Left lung (tissue), 10 donors: ENCODE data around the gene SNED1. TPM values are rescaled to one million over a fixed set of nuclear protein-coding genes. Genes with fewer than 3 reads are reported as not detected.

Source experiments
- ATAC-seq: fragments of 200-7000 bp; cut with Tn5 transposase; one replicate; pipeline ENCODE4 v1.9.1; 2020; ENCODE audit warnings: moderate library complexity
- DNase-seq, 4 donors: peaks; one replicate each; pipeline ENCODE4 v3.0.0-alpha.2; 2013 to 2020
- H3K27ac ChIP-seq, 2 donors: fragments of 200-600 bp; sonication (generic) in 1 of 2; one replicate each; pipeline versions ENCODE4 v1.5.0 to v1.8.0; 2020 to 2021
- H3K27me3 ChIP-seq, 2 donors: fragments of 200-600 bp; sonication (generic) in 1 of 2; one replicate each; pipeline versions ENCODE4 v1.5.0 to v1.8.0; 2020 to 2021
- H3K36me3 ChIP-seq, 2 donors: fragments of 200-600 bp; sonication (generic) in 1 of 2; one replicate each; pipeline versions ENCODE4 v1.5.0 to v1.8.0; 2020 to 2021
- H3K4me1 ChIP-seq, 2 donors: fragments of 200-600 bp; one replicate each; pipeline ENCODE4 v1.8.0; 2021
- H3K4me3 ChIP-seq, 2 donors: fragments of 200-600 bp; sonication (generic) in 1 of 2; one replicate each; pipeline versions ENCODE4 v1.5.0 to v1.8.0; 2020 to 2021; ENCODE audit warnings: mild to moderate bottlenecking in 1 of 2
- H3K9me3 ChIP-seq, 2 donors: fragments of 200-600 bp; sonication (generic) in 1 of 2; one replicate each; pipeline versions ENCODE4 v1.5.0 to v1.8.0; 2020 to 2021
- intact Hi-C, 2 donors: fragments of 100-400 bp; cut with DNase I; formaldehyde crosslinking; loops; one replicate each; pipeline versions ENCODE4 v1.11.2 to v1.14.2; 2022
- polyA plus RNA-seq, 6 donors: library from polyadenylated mRNA; unstranded; fragments of 120-200 nt; gene quantifications; one replicate each; pipeline ENCODE4 v1.2.1, GENCODE V29; 2013; ENCODE audit not compliant: insufficient read length in 6 of 6
- total RNA-seq, 2 donors: library from RNA; stranded (reverse); fragmentation: NEBNext Ultra II Directional; extraction: Animal tissue kit (Norgen Biotek cat#: 25700); gene quantifications; one replicate each; pipeline ENCODE4 v1.2.1, GENCODE V29; 2021
- TF ChIP-seq, protein P1 (sequence below), 2 donors: fragments of 200-600 bp; sonication (generic) in 1 of 2; IDR thresholded peaks; one replicate each; pipeline versions ENCODE4 v1.5.0 to v1.8.0; 2021; ENCODE audit warnings: antibody characterized with exemption in 2 of 2
- donor health status: DM: no; HTN: yes; CAD: no.
- donor health status: DM: no; HTN: no; CAD: no.

SNED1 gene
- total and polyA plus RNA-seq, 8 donors, result 36.4 to 81.0 (median 54.7) TPM

DNA sequence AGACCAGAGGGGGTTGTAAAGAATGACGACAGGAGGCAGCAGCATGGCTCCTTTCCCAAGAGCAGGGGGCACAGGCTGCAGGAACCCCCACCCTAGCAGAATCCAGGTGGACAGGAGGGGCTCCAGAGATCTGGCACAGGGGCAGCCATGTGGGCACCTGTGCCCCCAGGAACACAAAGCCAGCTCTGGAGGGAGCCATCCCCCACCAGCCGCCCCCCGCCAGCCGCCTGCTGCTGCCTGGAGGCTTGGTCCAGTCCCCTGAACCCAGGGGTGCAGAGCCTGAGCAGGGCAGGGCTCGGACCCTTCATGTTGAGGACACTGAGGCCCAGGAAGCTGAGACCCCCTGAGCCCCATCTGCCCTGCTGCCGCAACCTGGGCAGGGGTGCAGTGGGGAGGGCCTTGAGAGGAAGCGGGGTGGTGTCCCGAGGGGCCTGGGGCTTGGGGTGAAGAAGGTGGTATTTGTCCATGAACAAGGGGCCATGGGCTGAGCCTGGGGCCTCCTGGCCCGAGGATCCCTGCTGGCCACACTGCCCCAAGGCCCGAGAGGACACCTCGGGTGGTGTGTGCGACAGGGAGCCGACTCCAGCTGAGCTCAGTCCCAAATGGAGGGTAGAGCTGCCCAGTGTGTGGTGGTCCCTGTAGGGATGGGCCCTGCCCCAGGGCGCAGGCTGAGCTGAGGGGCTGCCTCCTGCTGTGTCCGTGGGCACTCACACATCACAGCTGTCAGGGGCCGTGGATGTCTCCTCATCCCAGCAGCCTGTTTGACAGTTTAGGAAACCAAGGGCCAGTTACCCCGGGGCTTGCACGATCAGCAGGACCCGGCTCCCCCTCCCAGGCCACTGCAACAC is 39.8 kb upstream of the SNED1 start:
- Histone ChIP-seq H3K4me1 (peaks cover 0 to 19% of the 10 kb centered on the region in 2 donors), H3K36me3 (no peaks in the 10 kb centered on the region), H3K9me3 (no peaks in the 10 kb centered on the region), H3K4me3 (no peak overlapping the region), H3K27ac (no peak overlapping the region), H3K27me3 (peaks cover 0 to 13% of the 10 kb centered on the region in 2 donors)
- intact Hi-C loops, result no loop called here
- DNase-seq, result peak in 2 of 4 donors; percentile 31 to 71
- no peak for ATAC-seq
- TF ChIP-seq, protein P1, sequence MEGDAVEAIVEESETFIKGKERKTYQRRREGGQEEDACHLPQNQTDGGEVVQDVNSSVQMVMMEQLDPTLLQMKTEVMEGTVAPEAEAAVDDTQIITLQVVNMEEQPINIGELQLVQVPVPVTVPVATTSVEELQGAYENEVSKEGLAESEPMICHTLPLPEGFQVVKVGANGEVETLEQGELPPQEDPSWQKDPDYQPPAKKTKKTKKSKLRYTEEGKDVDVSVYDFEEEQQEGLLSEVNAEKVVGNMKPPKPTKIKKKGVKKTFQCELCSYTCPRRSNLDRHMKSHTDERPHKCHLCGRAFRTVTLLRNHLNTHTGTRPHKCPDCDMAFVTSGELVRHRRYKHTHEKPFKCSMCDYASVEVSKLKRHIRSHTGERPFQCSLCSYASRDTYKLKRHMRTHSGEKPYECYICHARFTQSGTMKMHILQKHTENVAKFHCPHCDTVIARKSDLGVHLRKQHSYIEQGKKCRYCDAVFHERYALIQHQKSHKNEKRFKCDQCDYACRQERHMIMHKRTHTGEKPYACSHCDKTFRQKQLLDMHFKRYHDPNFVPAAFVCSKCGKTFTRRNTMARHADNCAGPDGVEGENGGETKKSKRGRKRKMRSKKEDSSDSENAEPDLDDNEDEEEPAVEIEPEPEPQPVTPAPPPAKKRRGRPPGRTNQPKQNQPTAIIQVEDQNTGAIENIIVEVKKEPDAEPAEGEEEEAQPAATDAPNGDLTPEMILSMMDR (IDR thresholded peaks at IDR 0.05), result no peak

DNA sequence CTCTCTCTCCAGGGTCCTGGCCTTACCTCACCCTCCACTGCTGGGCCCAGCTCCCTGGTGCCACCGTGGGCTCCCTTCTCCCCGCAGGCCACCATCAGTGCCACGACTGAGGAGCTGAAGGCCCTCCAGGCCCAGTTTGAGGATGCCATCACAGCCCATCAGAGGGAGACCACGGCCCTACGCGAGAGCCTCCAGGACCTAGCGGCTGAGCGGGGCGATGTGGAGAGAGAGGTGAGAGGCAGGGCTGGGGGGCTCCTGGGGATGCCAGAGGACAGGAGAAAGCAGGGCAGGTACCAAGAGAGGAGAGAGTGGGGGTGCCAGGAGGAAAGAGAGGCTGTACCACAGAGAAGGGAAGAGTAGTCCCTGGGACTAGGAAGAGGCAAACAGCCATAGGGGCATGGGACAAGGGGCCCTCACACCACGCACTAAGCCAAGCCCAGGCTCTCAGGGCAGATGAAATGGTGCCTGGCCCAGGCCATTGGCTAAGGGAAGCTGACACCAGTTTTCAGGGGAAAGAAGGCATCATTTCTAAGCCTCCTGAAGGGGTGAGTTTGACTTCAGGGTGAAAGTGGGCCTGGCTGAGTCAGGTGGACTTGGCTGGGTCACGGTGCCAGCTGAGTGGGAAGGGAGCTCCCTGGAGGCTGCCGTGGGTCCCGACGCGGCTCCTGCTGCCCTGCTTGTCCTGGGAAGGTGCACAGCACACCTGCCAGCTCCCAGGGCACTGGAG is 39.0 kb upstream of the SNED1 start:
- H3K4me3 ChIP-seq, result no peak overlapping the region
- peaks cover 0 to 13% of the 10 kb centered on the region in 2 donors for H3K27me3 ChIP-seq
- TF ChIP-seq, protein P1 (IDR thresholded peaks at IDR 0.05), result no peak
- peaks cover 0 to 19% of the 10 kb centered on the region in 2 donors for H3K4me1 ChIP-seq
- H3K9me3 ChIP-seq, result no peaks in the 10 kb centered on the region
- no peak for ATAC-seq
- no peak overlapping the region for H3K27ac ChIP-seq
- peak in 2 of 4 donors; percentile 30 to 72 for DNase-seq
- intact Hi-C loops, result no loop called here
- no peaks in the 10 kb centered on the region for H3K36me3 ChIP-seq

DNA sequence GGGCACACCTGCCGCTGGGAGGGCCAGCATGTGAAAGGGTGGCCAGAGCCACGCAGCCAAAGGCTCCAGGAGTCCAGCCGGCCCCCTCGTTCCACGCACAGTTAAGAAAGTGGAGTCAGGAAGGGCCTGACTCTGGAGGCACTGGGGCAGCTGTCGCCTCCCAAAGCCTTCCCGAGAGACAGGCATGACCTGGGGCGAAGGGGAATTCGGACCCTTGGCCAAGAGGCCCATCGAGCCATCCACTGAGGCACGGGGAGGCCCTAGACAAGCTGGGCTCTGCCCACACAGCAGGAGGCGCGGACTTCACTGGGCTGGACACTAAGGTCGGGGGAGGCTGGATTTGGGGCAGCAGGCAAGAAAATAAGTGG is 38.5 kb upstream of the SNED1 start:
- ATAC-seq, result no peak
- peak in 2 of 4 donors; percentile 31 to 73 for DNase-seq
- TF ChIP-seq, protein P1 (IDR thresholded peaks at IDR 0.05), result no peak
- intact Hi-C loops, result no loop called here
- Histone ChIP-seq H3K36me3 (no peaks in the 10 kb centered on the region), H3K27ac (peak overlapping the region in 1 of 2 donors; percentile 39), H3K4me1 (peaks cover 0 to 20% of the 10 kb centered on the region in 2 donors), H3K9me3 (no peaks in the 10 kb centered on the region), H3K27me3 (peaks cover 0 to 12% of the 10 kb centered on the region in 2 donors), H3K4me3 (no peak overlapping the region)

DNA sequence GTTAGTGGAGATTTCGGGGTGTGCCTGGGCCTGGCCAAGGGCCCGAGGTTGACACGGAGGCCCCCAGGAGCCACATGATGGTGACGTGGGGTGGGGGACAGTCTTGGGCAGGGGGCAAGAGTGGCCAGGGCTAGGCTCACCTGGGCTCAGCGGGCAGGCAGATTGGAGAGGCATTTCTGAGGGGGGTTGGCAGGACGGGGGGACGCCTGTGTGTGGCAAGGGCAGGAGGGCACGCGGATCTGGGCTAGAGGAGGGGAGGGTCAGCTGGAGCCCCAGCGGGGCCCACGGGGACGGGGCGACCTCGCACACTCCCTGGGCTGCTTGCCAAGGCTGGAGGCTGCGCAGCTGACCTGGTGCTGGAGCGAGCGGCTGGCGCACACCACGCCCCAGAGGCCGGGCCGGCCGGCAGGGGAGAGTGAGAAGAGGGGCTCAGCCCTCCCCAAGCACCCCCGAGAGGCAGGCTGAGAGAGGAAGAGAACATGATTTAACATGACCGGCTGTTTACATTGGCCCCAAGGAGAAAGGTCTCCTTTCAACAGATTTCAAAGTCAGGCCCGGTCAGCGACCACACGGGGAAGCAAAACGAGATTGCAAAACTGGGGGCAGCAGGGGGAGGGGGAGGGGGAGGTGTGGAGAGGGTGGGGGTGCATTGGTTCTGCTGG is 38.0 kb upstream of the SNED1 start:
- TF ChIP-seq, protein P1 (IDR thresholded peaks at IDR 0.05), result no peak
- Histone ChIP-seq H3K27ac (peak overlapping the region in 1 of 2 donors; percentile 39), H3K4me3 (no peak overlapping the region), H3K27me3 (peaks cover 0 to 7% of the 10 kb centered on the region in 2 donors), H3K36me3 (no peaks in the 10 kb centered on the region), H3K9me3 (no peaks in the 10 kb centered on the region), H3K4me1 (peaks cover 0 to 25% of the 10 kb centered on the region in 2 donors)
- DNase-seq (peak; percentile 66 to 96 (median 84)), ATAC-seq (peak; percentile 64)
- intact Hi-C loops, result no loop called here
